ENCODE measurements around the gene MBOAT1.

DNA sequence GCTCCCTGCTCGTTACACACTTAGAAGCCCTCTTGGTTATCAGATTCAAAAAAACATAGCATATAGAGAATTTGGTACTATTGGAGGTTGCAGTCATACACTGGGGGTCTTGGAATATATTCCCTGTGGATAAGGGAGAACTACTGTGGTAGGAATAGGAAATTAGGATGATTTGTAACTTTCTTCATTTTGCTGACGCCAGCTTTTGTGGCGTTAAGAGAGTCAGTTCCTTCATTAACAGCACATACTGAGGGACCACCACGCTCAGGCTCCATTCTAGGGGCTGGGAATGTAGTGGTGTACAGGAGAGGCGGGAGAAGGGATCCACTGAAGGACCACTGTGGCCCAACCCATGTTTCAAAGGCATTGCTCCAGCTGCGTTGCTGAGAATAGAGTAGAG, 140.3 kb downstream of the MBOAT1 start:
- TF ChIP-seq GATA2 (IDR thresholded peaks at IDR 0.05; ENCODE audit: low read depth, low read length) (no peak), GATA3 (IDR thresholded peaks at IDR 0.05; ENCODE audit: low read depth, low read length) (no peak)

Data from SH-SY5Y (cell line).